ENCODE data around the gene ADORA2B.

The ADORA2B gene

GRCh38 chr17:15963670-15964110, 18.8 kb downstream of the ADORA2B start:
- no peak overlapping the region for H3K4me3 ChIP-seq (ENCODE audit: control insufficient read depth, low read depth, low read length)
- no peak for DNase-seq (ENCODE audit: low read depth)
- TF ChIP-seq CTCF (IDR thresholded peaks at IDR 0.05; ENCODE audit: control insufficient read depth, insufficient read depth, low read depth, low read length, missing control alignments): no peak

- DNase-seq (ENCODE audit: low read depth): no peak
- no peak for TF ChIP-seq CTCF (IDR thresholded peaks at IDR 0.05; ENCODE audit: control insufficient read depth, insufficient read depth, low read depth, low read length, missing control alignments)
- no peak overlapping the region for H3K4me3 ChIP-seq (ENCODE audit: control insufficient read depth, low read depth, low read length)
These were observed 20.6 kb downstream of the ADORA2B start for GRCh38 chr17:15965528-15965927.

DNA sequence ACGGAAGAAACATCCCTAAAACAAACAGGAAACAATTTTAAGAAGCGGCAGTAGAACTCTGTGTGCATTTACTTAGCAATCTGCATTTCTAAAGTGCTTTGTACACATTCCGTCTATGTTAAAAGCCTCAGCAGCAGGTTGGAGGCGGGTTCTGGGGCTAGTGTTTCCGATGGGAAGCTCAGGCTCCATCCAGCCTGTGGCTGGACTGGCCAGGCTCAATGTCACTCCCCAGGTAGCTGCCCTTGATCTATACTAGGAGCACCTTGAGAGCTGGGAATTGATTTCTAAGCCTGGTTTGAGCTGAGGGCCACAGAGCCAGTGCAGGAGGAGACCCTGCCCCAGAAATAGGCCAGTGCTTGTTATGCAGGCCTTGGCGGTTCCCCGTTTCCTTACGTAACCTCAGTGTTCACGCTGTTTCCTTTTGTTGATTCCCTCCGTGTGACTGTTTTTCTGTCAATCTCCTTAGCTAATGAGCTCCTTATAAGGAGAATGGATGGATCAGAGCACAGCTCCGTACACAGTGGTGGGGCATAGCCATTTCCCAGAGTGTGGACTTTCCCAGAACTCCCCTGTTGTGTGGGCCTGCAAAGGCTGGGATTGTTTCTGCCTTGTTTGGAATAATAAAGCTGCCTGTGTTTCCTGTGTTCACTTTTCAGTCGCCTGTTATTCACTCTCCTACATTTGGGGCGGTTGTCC, 21.4 kb downstream of the ADORA2B start:
- H3K4me3 ChIP-seq (ENCODE audit: control insufficient read depth, low read depth, low read length): no peak overlapping the region
- TF ChIP-seq CTCF (IDR thresholded peaks at IDR 0.05; ENCODE audit: control insufficient read depth, insufficient read depth, low read depth, low read length, missing control alignments): no peak
- DNase-seq (ENCODE audit: low read depth): no peak

DNA sequence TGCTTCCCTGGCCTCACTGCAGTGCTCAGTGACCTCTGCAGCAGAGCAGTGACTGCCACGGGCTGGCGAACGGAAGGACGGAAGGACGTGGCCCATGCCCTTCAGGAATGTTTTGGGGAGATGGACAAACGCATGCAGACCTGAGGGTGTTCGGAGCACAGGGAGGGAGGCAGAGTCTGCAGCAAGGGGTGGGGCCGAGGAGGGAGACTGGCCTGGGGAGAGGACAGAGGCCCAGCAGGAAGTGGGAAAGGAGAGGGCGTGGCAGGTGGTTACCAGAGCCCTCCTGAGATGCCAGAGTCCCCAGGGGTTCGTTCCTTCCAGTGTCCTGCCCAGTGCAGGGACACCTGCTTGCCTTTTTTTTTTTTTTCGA, 21.9 kb downstream of the ADORA2B start:
- H3K4me3 ChIP-seq (ENCODE audit: control insufficient read depth, low read depth, low read length): no peak overlapping the region
- TF ChIP-seq CTCF (IDR thresholded peaks at IDR 0.05; ENCODE audit: control insufficient read depth, insufficient read depth, low read depth, low read length, missing control alignments): no peak
- DNase-seq (ENCODE audit: low read depth): no peak

DNA sequence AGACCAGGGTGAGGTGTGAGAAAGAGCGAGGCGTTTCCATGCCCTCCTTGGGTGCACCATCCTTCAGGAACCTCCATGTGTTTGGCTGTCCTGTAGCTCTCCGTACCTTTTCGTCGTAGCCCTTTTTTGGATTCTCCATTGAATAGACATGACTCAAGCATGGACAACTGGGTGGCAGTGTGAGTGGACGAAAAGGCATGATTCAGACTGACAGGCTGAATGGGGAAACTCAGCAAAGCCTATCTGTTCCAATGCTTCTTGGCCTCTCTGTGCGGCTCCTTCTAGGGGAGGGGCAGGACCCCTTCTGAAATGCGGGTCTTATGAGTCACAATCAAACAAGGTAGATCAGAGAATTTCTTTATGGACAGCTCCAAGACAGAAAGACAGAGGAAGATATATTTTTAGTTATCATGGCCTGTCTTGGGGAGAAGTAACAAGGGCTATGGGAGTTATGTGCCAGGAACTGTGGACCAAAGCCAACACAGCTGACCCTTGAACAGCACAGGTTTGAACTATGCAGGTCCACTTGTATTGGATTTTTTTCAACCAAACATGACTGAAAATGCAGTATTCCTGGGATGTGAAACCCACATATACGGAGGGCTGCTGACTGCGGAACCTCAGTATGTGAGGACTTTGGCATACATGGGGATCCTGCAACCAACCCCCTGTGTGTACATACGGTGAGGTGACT, 22.9 kb downstream of the ADORA2B start:
- no peak overlapping the region for H3K4me3 ChIP-seq (ENCODE audit: control insufficient read depth, low read depth, low read length)
- no peak for DNase-seq (ENCODE audit: low read depth)
- TF ChIP-seq CTCF (IDR thresholded peaks at IDR 0.05; ENCODE audit: control insufficient read depth, insufficient read depth, low read depth, low read length, missing control alignments): no peak

DNA sequence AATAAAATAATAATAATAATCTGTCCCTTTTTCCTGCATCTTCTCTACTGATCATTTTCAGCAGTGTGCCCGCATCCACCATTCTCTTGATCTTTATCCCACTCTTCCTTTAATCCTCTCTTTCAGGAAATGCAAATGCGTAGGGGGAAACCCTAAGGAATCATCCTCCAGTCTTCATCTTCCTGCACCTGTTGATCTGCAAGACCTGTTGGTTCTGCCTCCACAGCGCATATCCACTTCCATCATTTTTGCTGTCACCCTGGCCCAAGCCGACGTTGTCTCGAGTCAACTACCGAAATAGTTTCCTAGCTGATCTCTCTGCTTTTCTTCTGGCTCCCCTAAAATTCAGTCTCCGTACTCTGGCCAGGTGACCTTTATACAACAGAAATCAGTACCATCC, 24.5 kb downstream of the ADORA2B start:
- TF ChIP-seq CTCF (IDR thresholded peaks at IDR 0.05; ENCODE audit: control insufficient read depth, insufficient read depth, low read depth, low read length, missing control alignments): no peak
- no peak overlapping the region for H3K4me3 ChIP-seq (ENCODE audit: control insufficient read depth, low read depth, low read length)
- no peak for DNase-seq (ENCODE audit: low read depth)

Data from AG09309 (cell line).